Measurements from ENCODE around the gene DHRS11.
A peak's percentile ranks its signal among the peaks of the same experiment; 100 is the strongest.

Gene DHRS11, protein sequence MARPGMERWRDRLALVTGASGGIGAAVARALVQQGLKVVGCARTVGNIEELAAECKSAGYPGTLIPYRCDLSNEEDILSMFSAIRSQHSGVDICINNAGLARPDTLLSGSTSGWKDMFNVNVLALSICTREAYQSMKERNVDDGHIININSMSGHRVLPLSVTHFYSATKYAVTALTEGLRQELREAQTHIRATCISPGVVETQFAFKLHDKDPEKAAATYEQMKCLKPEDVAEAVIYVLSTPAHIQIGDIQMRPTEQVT

GRCh38 chr17:36591434-36592315, at the start of gene DHRS11:
TSS of gene DHRS11 (plus strand) at chr17:36591879. CDS start at chr17:36592010, 131 bp downstream.
- Histone ChIP-seq H3K36me3 (ENCODE audit: control insufficient read depth, insufficient read depth, low read length) (peaks cover 10% of the 10 kb centered on the region), H3K27ac (ENCODE audit: low read depth, low read length) (peak within 1 kb of the TSS; percentile 49), H3K9ac (ENCODE audit: low read length) (peak within 1 kb of the TSS; percentile 56), H3K4me1 (ENCODE audit: control insufficient read depth, insufficient read depth, low read length) (peaks cover 6% of the 10 kb centered on the region), H3K27me3 (ENCODE audit: control insufficient read depth, insufficient read depth, low read length) (no peaks in the 10 kb centered on the region), H3K4me3 (ENCODE audit: low read length) (peak within 1 kb of the TSS; percentile 87)

DNA sequence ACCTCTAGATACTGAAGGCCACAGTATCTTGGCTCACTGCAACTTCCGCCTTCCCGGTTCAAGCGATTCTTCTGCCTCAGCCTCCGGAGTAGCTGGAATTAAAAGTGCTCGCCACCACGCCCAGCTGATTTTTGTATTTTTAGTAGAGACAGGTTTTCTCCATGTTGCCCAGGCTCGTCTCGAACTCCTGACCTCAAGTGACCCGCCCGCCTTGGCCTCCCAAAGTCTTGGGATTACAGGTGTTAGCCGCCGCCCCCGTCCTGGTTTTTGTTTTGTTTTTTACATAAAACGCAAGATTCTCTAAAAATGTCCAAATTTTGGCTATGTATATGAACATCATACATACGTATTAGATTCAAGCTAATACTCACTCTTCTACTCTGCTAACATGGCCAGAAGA, 48.9 kb upstream of the DHRS11 start:
- no peaks in the 10 kb centered on the region for H3K36me3 ChIP-seq (ENCODE audit: control insufficient read depth, insufficient read depth, low read length)
- H3K4me3 ChIP-seq (ENCODE audit: low read length): no peak overlapping the region
- H3K9ac ChIP-seq (ENCODE audit: low read length): no peak overlapping the region
- no peak overlapping the region for H3K27ac ChIP-seq (ENCODE audit: low read depth, low read length)
- H3K4me1 ChIP-seq (ENCODE audit: control insufficient read depth, insufficient read depth, low read length): peaks cover 19% of the 10 kb centered on the region
- no peaks in the 10 kb centered on the region for H3K27me3 ChIP-seq (ENCODE audit: control insufficient read depth, insufficient read depth, low read length)

DNA sequence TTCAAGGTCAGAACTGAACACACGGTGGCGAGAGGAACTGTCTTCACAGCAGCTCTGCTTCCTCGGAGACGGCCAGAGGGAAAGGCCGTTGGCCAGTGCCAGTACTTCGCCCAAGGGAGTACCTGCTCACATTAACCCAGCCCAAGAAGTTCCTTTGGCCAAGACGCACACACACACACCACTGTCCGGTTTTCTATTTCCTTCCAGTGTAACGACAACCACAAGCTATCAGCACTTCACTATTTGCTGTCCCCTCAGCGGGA, 47.7 kb upstream of the DHRS11 start:
- Histone ChIP-seq H3K4me3 (ENCODE audit: low read length) (peak overlapping the region; percentile 79), H3K27me3 (ENCODE audit: control insufficient read depth, insufficient read depth, low read length) (no peaks in the 10 kb centered on the region), H3K4me1 (ENCODE audit: control insufficient read depth, insufficient read depth, low read length) (peaks cover 19% of the 10 kb centered on the region), H3K27ac (ENCODE audit: low read depth, low read length) (peak overlapping the region; percentile 88), H3K9ac (ENCODE audit: low read length) (peak overlapping the region; percentile 72), H3K36me3 (ENCODE audit: control insufficient read depth, insufficient read depth, low read length) (no peaks in the 10 kb centered on the region)

DNA sequence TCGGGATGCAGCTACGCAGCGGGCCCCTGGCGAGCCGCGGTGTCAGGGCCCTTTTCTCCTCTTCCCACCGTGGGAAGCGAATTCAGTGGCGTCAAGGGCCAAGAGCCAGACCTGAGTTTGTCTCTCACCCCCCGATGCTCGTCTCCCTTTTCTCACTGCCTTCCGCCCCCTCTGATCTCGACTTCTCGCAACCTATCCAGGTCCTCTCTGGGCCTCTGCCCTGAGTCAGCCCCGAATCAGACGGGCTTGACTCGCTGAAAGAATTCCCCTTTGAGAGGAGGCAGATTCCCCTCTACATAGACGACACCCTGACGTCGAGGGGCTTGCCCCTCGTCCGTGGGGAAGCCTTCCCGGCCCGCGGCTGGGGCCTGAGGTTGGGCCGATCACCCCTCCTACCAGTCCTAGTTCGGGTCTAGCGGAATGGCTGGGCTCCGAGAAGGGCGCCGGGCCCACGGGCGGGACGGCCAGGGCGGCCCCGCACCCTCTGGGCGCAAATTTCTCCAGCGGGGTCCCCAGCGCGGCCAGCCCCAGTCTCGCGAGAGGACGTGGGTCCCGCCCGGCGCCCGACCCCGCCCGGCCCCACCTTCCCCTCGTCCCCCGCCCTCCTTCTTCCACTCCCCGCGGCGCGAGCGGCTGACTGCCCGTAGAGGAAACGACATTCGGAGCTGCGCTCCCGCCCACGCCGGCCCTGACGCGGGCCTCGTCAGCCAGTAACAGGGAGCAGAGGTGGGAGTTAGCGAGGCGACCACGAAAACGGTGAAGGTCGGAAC, 47.2 kb upstream of the DHRS11 start, which contains the start of gene GGNBP2:
GGNBP2 (plus strand) TSS at position 613 of the 770 bp plus-strand sequence. CDS start 806 bp downstream, outside the sequence.
- Histone ChIP-seq H3K27ac (ENCODE audit: low read depth, low read length) (peak within 1 kb of the TSS; percentile 90), H3K4me1 (ENCODE audit: control insufficient read depth, insufficient read depth, low read length) (peaks cover 19% of the 10 kb centered on the region), H3K9ac (ENCODE audit: low read length) (peak within 1 kb of the TSS; percentile 94), H3K4me3 (ENCODE audit: low read length) (peak within 1 kb of the TSS; percentile 88), H3K36me3 (ENCODE audit: control insufficient read depth, insufficient read depth, low read length) (no peaks in the 10 kb centered on the region), H3K27me3 (ENCODE audit: control insufficient read depth, insufficient read depth, low read length) (no peaks in the 10 kb centered on the region)

GRCh38 chr17:36545077-36545464, 46.6 kb upstream of the DHRS11 start:
- Histone ChIP-seq H3K36me3 (ENCODE audit: control insufficient read depth, insufficient read depth, low read length) (no peaks in the 10 kb centered on the region), H3K27me3 (ENCODE audit: control insufficient read depth, insufficient read depth, low read length) (no peaks in the 10 kb centered on the region), H3K9ac (ENCODE audit: low read length) (peak overlapping the region; percentile 94), H3K4me1 (ENCODE audit: control insufficient read depth, insufficient read depth, low read length) (peaks cover 19% of the 10 kb centered on the region), H3K4me3 (ENCODE audit: low read length) (peak overlapping the region; percentile 88), H3K27ac (ENCODE audit: low read depth, low read length) (peak overlapping the region; percentile 88)

DNA sequence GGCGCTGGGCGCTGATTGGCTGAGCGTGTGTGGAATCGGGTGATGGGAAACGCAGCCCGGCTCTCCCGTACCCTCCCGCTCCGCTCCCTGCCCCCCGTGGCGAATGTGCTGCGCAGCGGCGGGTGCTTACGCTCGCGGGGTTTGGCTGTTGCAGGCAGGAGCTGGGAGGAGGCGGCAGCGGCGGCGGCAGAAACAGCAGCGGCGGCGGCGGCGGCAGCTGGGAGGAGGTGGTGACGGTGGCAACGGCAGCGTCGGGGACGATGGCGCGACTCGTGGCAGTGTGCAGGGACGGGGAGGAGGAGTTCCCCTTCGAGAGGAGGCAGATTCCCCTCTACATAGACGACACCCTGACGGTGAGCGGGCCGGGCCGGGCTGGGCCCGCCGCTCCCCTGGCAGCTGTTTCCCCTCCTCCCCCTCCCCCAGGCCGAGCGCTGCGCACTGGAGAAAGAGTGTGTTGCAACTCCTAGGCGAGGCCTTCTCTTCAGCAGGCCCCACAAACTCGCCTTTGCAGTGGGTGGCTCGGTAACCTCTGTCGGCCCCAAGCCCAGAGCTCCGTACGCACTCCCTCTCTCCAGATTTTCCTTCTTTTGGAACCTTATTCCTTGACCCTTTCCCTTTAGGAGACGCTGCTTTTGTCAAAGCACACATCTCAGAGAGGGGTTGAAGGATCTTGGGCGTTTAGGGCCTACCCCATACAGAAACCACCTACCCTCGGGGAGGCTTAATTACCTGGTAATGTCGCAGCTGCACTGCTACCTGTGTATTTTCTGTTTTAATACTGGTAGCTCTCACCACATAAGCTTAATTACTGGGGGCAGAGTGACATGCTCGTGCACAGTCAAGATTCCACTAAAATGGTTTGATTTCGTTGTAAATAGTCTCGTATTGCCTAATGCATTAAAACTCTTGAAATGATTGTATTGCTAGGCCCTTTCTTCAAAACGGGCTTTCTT, 45.9 kb upstream of the DHRS11 start:
- peaks cover 19% of the 10 kb centered on the region for H3K4me1 ChIP-seq (ENCODE audit: control insufficient read depth, insufficient read depth, low read length)
- H3K27me3 ChIP-seq (ENCODE audit: control insufficient read depth, insufficient read depth, low read length): no peaks in the 10 kb centered on the region
- H3K4me3 ChIP-seq (ENCODE audit: low read length): peak overlapping the region; percentile 69
- H3K36me3 ChIP-seq (ENCODE audit: control insufficient read depth, insufficient read depth, low read length): no peaks in the 10 kb centered on the region
- peak overlapping the region; percentile 90 for H3K27ac ChIP-seq (ENCODE audit: low read depth, low read length)
- peak overlapping the region; percentile 79 for H3K9ac ChIP-seq (ENCODE audit: low read length)

GRCh38 chr17:36546418-36547093, 45.1 kb upstream of the DHRS11 start:
- peaks cover 19% of the 10 kb centered on the region for H3K4me1 ChIP-seq (ENCODE audit: control insufficient read depth, insufficient read depth, low read length)
- no peaks in the 10 kb centered on the region for H3K36me3 ChIP-seq (ENCODE audit: control insufficient read depth, insufficient read depth, low read length)
- H3K4me3 ChIP-seq (ENCODE audit: low read length): peak overlapping the region; percentile 69
- no peak overlapping the region for H3K9ac ChIP-seq (ENCODE audit: low read length)
- no peaks in the 10 kb centered on the region for H3K27me3 ChIP-seq (ENCODE audit: control insufficient read depth, insufficient read depth, low read length)
- peak overlapping the region; percentile 90 for H3K27ac ChIP-seq (ENCODE audit: low read depth, low read length)

GRCh38 chr17:36547776-36548175, 43.9 kb upstream of the DHRS11 start:
- H3K9ac ChIP-seq (ENCODE audit: low read length): no peak overlapping the region
- H3K27ac ChIP-seq (ENCODE audit: low read depth, low read length): no peak overlapping the region
- H3K27me3 ChIP-seq (ENCODE audit: control insufficient read depth, insufficient read depth, low read length): no peaks in the 10 kb centered on the region

DNA sequence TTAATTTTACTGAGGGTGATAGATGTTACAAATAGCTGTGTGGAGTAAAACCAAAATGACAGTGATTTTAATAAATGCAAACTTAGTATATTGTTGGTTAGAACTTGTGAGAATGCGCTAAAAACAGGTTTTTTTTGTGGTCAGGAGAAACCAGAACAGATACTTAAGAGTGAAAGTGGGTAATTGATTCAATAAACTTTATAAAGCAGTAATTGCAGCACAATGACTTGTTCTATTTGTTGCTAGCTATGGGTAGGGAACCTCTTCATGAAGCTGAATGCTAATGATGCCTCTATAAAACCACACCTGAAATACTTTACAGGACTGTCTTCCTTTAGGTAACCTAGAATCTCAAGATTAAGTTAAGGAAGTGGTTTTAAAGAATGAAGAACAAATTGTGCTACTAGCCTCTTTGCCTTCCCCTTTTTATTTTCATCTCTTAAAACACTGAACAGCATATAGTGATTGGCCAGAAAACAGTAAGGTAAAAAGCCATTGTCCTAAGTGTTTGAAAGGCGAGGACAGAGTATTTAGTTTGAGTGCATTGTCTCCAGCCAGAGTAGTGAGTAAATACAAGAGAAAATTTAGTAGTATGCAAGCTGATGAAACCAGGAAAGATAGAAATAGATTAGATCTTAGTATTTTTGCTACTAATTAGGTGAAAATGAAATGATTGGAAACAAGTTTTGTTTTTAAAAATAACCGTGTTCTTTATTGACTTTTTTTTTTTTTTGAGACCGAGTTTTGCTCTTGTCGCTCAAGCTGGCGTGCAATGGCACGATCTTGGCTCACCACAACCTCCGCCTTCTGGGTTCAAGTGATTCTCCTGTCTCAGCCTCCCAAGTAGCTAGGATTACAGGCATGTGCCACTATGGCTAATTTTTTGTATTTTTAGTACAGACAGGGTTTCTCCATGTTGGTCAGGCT, 40.9 kb upstream of the DHRS11 start:
- H3K4me1 ChIP-seq (ENCODE audit: control insufficient read depth, insufficient read depth, low read length): peaks cover 19% of the 10 kb centered on the region
- no peaks in the 10 kb centered on the region for H3K36me3 ChIP-seq (ENCODE audit: control insufficient read depth, insufficient read depth, low read length)
- H3K27me3 ChIP-seq (ENCODE audit: control insufficient read depth, insufficient read depth, low read length): no peaks in the 10 kb centered on the region
- H3K27ac ChIP-seq (ENCODE audit: low read depth, low read length): no peak overlapping the region
- no peak overlapping the region for H3K9ac ChIP-seq (ENCODE audit: low read length)
- H3K4me3 ChIP-seq (ENCODE audit: low read length): no peak overlapping the region

More at GRCh38 chr17:36547776-36548175, 43.9 kb upstream of the DHRS11 start:
- H3K4me3 ChIP-seq (ENCODE audit: low read length): no peak overlapping the region
- no peaks in the 10 kb centered on the region for H3K36me3 ChIP-seq (ENCODE audit: control insufficient read depth, insufficient read depth, low read length)
- H3K4me1 ChIP-seq (ENCODE audit: control insufficient read depth, insufficient read depth, low read length): peaks cover 19% of the 10 kb centered on the region

DNA sequence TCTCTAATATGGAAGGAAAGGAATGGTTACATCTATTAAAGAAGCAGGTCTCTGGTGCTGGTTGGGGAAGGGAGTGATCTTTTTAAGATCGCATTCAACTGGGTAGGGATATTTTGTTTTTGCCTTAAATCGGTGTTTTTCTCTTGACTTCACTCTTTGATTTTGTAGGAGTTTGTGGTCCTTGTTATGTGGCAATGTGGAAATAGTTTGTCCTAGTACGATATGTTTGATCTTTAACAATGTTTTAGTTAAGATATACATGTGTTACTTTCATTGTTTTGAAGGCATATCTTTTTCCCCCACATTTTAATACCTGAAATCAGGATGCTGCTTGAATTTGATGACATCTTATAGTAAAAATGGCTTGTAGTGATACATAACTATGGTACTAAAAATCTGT, 38.2 kb upstream of the DHRS11 start:
- Histone ChIP-seq H3K27ac (ENCODE audit: low read depth, low read length) (no peak overlapping the region), H3K4me1 (ENCODE audit: control insufficient read depth, insufficient read depth, low read length) (no peaks in the 10 kb centered on the region), H3K27me3 (ENCODE audit: control insufficient read depth, insufficient read depth, low read length) (no peaks in the 10 kb centered on the region), H3K36me3 (ENCODE audit: control insufficient read depth, insufficient read depth, low read length) (peaks cover 7% of the 10 kb centered on the region), H3K9ac (ENCODE audit: low read length) (no peak overlapping the region), H3K4me3 (ENCODE audit: low read length) (no peak overlapping the region)

Measured in rectal smooth muscle tissue (tissue), 1 donor.